Measurements from ENCODE around the gene ACSL6.

Gene ACSL6

GRCh38 chr5:131914472-131914871 is 97.0 kb downstream of the ACSL6 start:
- CTCF ChIA-PET = interaction anchor here (0.6 kb wide), 1 partner anchor 89 kb away, joined by 3 read pairs; no protein-coding TSS in a partner anchor
- H3K4me3 ChIP-seq (ENCODE audit: low read depth, low read length) = no peak overlapping the region
- H3K9me3 ChIP-seq (ENCODE audit: control insufficient read depth, insufficient read depth, low read depth, low read length) = no peaks in the 10 kb centered on the region
- no peaks in the 10 kb centered on the region for H3K36me3 ChIP-seq (ENCODE audit: control insufficient read depth in 2 of 2, insufficient read depth in 1 of 2, low read length in 2 of 2)
- no peak overlapping the region for H3K27ac ChIP-seq (ENCODE audit: extremely low read depth, low read depth, low read length)
- POLR2A ChIA-PET = no interaction called here
- no peaks in the 10 kb centered on the region for H3K4me1 ChIP-seq (ENCODE audit: control insufficient read depth, insufficient read depth, low read length)
- TF ChIP-seq ZNF610 (tag by site-specific recombination; IDR thresholded peaks at IDR 0.05; ENCODE audit: borderline replicate concordance) = no peak
- no peak for TF ChIP-seq ZNF830 (tag by site-specific recombination; IDR thresholded peaks at IDR 0.05; ENCODE audit: low read depth)
- no peak for TF ChIP-seq ZNF555 (tag by site-specific recombination; conservative IDR thresholded peaks at IDR 0.05)
- TF ChIP-seq ZNF280D (tag by site-specific recombination; IDR thresholded peaks at IDR 0.05) = no peak
- no peak for TF ChIP-seq SCRT1 (tag by site-specific recombination; IDR thresholded peaks at IDR 0.05; ENCODE audit: borderline replicate concordance)
- TF ChIP-seq ZNF324 (tag by site-specific recombination; IDR thresholded peaks at IDR 0.05) = no peak
- no peak for TF ChIP-seq ZNF488 (tag by site-specific recombination; IDR thresholded peaks at IDR 0.05)
- no peak for TF ChIP-seq ZFP41 (tag by site-specific recombination; IDR thresholded peaks at IDR 0.05; ENCODE audit: borderline replicate concordance)
- no peak for TF ChIP-seq MZF1 (tag by site-specific recombination; IDR thresholded peaks at IDR 0.05; ENCODE audit: borderline replicate concordance)
- no peak for TF ChIP-seq ZNF791 (tag by site-specific recombination; IDR thresholded peaks at IDR 0.05)
- TF ChIP-seq INSM2 (tag by site-specific recombination; IDR thresholded peaks at IDR 0.05) = no peak
- no peak for TF ChIP-seq ZNF654 (tag by site-specific recombination; IDR thresholded peaks at IDR 0.05; ENCODE audit: low read depth)
- no peak for TF ChIP-seq EGR2 (tag by site-specific recombination; IDR thresholded peaks at IDR 0.05; ENCODE audit: low read depth)
- no peak for TF ChIP-seq ZSCAN16 (tag by site-specific recombination; IDR thresholded peaks at IDR 0.05)
- no peak for TF ChIP-seq ZSCAN30 (tag by site-specific recombination; IDR thresholded peaks at IDR 0.05)
- no peak for TF ChIP-seq ZIC2 (tag by site-specific recombination; IDR thresholded peaks at IDR 0.05)
- no peak for TF ChIP-seq GLIS1 (tag by site-specific recombination; IDR thresholded peaks at IDR 0.05)
- TF ChIP-seq ZBTB11 (tag by site-specific recombination; conservative IDR thresholded peaks at IDR 0.05; ENCODE audit: low read depth) = no peak
- TF ChIP-seq TRIM28 (IDR thresholded peaks at IDR 0.05; ENCODE audit: borderline replicate concordance, low read length) = no peak
- no peak for TF ChIP-seq ZNF335 (tag by site-specific recombination; conservative IDR thresholded peaks at IDR 0.05)

Data from HEK293 (cell line).